Measurements from ENCODE around the gene FBLN1.
"Not testable (repeated sequence)": the region's sequence is repeated elsewhere in the genome, so short reads cannot be mapped to it uniquely, and the experiment has no call there.

FBLN1 gene

DNA sequence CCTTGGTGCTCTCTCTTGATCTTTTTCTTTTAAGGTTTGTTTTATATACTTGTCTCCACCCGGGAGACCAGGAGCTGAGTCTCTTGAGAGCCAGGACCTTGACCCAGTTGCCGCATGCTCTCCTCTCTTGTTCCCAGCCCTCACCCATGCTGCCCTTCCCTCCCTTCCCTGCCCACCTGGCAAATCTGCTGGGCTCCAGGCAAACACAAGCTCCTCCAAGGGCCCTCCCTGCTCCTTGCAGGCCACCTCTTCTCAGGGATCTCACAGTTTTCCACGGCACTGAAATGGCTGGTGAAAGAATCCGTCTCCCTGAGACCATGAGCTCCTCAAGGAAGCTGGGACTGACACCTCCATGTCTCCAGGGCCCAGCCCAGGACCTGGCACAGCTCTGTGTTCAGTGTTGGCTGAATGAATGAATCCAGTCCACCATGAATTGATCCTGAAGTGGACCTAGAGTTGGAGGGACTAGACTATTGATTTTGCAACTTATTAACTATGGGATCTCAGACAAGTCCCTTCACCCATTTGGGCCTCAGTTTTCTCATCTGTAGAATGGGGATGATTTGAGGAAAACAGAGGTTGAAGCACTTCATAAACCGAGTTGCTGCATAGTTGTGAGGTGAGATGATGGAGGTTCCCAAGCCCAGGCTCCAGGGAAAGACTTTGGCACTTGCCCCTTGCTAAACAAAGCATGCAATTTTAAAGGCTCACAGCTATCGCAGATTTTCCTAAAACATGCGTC lies 25.1 kb upstream of the FBLN1 start:
- no peak for DNase-seq

DNA sequence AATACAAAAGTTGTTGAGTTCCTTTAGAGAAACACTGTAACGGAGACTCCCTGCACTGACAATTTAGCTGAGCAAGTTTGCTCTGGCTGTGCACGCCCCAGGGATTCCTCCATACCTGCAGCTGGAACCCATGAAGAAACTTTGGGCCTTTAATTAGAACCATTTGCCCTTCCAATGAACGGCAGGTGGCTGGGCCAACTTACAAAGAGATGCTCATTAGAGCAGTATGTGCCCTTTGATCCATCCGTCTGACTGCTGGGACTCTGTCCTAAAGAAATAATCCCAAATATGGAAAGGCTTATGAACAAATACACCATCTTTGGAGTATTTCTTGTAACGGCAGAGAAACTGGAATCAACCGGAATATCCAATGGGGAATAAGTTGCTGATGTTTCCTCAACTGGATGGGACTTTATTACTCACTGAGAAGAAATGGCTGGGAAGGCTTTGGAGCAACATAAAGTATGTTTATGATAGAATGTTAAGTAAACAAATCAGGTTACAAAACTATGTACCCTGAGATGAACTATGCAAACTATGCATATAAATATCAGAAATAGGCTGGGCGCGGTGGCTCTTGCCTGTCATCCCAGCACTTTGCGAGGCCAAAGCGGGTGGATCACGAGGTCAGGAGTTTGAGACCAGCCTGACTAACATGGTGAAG lies 24.4 kb upstream of the FBLN1 start:
- DNase-seq: no peak

DNA sequence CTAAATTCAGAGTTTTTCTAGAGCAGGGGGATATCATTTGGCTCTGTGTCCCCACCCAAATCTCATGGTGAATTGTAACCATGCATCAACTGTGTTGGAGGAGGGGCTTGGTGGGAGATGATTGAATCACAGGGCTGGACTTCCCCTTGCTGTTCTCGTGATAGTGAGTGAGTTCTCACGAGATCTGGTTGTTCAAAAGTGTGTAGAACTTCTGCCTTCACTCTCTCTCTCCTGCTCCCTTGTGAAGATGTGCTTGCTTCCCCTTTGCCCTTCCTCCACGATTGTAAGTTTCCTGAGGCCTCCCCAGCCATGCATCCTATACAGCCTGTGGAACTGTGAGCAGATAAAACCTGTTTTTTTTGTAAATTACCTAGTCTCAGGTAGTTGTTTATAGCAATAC lies 22.0 kb upstream of the FBLN1 start:
- DNase-seq: no peak

DNA sequence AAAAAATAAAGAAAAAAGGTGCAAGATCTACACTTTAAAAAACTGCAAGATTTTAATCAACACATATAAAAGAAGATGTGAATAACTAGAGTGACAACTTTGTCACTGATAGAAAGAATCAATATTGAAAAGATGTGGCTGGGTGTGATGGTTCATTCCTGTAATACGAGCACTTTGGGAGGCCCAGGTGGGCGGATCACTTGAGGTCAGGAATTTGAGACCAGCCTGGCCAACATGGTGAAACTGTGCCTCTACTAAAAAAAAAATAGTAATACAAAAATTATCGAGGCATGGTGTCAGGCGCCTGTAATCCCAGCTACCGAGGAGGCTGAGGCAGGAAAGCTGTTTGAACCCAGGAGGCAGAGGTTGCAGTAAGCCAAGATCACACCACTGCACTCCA lies 21.0 kb upstream of the FBLN1 start:
- no peak for DNase-seq

DNA sequence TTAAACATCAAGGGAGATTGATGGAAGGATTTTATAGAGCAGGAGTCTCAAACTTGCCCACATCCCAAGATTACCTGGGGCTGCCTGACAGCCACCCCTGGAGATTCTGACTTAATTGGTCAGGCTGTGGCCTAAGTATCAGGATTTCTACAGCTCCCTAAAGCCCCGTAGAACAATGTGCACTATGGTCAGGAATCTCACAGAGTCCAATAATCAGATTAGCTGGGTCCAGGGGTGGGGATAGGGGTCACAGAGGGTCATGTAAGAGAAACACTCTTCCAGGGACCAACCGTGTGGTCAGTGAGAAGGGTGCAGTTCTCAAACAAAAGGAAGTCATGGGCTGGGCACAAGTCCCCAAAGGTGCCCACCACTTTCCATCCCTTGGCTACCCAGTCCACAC lies 20.5 kb upstream of the FBLN1 start:
- no peak for DNase-seq

DNA sequence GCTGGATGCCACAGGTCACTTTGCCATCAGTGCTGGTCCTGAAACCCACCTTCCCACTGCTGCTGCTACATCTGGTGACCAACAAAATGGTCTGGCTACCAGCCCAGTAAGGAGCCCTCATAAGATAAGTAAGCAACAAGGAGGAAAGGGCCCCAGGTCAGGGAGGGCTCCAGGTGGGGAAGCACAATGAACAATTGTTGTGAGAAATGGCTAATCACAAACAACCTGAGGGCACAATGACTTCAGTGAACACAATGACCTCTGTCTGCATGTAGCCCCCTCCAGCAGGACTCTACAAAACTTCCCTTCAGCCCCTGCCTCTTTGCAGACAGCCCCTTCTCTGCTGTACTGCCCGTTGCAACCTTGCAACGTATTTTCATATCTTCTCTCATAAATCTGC lies 19.4 kb upstream of the FBLN1 start:
- no peak for DNase-seq

DNA sequence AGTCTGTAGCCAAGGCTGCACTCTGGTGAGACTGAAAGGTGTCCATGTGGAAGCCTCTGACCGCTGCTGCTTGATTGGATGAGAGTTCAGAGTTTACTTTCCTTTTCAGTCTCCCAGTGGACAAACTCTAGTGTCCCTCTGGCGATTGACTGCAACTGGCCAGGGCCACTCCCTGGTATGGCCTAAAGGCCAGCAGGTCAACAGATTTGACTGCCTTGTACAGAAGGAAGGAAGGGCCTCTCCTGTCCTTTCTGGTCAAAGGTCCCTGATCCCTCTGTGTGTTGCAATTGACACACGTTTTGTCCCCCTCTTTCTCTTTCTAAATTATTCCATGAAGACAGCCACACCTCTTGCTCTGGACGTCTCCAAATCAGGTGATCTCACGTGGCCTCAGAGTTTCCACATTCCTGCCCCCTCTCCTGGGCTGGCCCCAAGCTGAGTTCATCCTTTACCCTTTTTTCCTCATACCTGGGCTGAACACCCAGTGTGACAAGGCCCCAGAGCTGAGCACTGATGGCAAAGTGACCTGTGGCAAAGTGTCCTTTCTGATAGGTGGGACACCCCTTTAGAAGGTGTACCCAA lies 18.7 kb upstream of the FBLN1 start:
- DNase-seq: no peak

DNA sequence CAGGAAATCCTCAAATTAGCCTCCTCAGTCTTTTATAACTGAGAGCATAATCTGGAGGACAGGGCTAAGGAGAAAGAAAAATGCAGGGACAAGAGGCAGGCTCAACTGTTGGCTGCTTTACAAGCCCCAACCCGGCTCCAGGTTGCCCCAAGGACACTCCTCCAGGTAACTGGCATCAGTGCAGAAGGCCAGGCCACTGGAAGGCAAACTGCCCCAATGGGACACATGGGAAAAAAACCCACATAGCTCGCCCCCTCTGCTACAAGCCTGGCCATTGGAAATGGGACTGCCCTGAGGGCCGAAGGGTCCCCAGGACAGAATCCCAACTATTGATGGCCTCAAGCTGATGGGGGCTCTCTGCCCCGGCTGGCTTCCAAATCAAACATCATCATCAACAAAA lies 17.9 kb upstream of the FBLN1 start:
- DNase-seq: no peak

DNA sequence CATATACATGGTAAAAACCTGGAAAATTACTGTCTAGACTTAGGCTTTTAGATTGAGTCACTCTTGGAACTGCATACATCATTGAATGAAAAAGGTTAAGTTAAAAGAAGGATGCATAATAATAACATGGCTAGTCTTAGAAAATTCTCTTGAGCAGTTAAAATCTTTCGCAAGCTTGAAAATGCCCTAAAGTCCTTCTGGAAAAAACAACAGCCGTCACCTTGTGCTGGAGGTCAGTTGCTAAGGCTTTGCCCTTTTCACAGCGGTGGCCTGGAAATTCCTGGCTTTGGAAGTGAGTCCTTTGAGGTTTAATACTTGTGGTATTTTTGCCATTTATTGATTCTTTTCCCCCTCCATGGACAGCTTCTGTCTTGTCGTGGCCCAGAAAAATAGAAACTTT lies 17.4 kb upstream of the FBLN1 start:
- DNase-seq: no peak

DNA sequence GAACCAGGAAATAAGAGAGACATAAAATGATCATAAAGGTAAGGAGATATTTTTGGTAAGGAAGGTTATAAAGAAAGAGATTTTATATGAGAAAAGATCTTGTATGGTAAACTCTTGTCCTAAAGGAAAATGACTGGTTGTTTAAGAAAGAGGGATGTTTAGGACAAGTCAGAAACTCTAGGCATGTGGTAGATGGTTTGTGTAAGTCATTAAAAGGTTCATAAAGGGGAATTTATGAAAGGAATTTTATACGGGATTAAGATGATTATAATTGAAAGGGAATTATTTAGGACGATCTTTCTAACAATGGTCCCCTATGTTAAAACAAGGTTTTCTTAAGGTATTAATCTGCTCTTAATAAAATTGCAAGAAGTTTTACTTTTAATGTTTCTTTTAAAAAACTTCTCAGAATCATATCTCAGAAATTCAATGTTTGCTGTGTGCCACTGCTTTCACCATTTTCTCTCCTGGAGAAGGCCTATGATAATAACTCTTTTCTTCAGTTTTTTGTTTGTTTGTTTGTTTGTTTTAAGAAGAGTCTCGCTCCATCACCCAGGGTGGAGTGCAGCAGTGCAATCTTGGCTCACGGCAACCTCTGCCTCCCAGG lies 13.8 kb upstream of the FBLN1 start:
- DNase-seq: no peak

DNA sequence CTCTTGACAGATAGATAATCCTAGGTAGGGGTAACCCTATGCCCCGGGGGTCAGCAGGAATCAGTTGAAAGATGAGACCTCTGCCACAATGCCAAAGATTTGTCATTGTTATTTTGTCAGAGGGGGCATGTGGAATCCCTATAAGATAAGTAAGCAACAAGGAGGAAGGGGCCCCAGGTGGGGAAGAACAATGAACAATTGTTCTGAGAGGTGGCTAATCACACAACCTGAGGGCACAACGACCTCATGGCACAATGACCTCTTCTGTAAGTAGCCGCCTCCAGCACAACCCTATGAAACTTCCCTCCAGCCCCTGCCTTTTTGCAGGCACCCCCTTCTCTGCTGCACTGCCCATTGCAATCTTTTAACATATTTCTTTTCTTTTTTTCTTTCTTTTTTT lies 11.8 kb upstream of the FBLN1 start:
- no peak for DNase-seq

DNA sequence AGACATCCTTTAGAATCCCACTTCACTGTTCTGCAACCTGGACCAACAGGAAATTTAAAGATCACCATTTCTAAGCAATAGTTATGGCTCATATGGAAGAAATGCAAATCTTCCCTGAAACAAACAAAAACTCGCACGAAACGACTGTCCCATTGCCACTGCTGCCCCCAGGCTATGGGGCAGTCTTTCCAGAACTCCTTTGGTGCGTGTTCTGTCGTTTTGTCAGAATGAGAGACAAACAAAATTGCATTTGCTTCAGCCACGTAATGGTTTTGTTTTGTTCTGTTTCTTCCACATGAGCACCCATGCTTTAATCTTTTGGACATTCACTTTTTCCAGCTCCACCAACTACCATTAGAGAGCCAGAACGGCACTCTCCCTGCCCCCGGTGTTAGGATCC lies 10.8 kb upstream of the FBLN1 start:
- no peak for DNase-seq

DNA sequence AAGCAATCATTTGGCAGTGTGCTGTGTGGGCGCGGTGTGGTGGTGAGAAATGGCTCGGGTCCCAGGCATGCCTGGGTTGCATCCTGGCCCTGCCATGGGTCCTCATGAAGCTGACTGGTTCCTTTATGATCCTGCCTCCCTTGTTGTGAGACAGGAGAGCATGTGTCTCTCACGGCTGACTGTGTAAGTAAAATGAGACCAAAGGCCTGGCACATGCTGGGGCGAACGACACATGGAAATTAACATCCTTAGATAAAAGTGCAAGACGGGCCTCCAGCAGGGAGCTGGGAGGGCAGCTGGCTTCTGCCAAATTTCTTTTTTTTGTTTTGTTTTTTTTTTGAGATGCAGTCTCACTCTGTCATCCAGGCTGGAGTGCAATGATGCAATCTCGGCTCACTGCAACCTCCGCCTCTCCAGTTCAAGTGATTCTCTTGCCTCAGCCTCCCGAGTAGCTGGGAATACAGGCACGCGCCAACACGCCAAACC lies 9.4 kb upstream of the FBLN1 start:
- DNase-seq: no peak

DNA sequence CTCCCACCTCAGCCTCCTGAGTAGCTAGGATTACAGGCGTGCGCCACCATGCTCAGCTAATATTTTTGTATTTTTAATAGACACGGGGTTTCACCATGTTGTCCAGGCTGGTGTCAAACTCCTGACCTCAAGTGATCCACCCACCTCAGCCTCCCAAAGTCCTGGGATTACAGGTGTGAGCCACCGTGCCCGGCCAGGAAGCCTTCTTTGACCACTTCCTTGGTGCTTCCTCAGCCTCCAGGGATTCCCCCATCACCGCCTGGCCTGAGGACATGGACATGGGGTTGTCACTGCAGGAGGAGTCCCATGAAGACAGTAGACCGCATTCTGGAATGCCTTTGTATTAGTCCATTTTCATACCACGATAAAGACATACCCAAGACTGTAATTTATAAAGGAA lies 8.4 kb upstream of the FBLN1 start:
- DNase-seq: not testable (repeated sequence)

DNA sequence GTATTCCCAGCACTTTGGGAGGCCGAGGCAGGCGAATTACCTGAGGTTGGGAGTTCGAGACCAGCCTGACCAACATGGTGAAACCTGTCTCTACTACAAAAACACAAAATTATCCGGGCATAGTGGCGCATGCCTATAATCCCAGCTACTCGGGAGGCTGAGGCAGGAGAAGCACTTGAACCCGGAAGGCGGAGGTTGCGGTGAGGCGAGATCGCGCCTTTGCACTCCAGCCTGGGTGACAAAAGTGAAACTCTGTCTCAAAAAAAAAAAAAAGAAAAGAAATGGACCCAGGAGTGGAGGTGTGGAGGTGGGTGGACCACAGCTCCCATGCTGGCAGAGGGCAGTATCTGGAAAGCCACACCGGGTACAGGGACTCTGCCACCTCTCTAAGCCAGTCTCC lies 7.1 kb upstream of the FBLN1 start:
- DNase-seq: not testable (repeated sequence)

DNA sequence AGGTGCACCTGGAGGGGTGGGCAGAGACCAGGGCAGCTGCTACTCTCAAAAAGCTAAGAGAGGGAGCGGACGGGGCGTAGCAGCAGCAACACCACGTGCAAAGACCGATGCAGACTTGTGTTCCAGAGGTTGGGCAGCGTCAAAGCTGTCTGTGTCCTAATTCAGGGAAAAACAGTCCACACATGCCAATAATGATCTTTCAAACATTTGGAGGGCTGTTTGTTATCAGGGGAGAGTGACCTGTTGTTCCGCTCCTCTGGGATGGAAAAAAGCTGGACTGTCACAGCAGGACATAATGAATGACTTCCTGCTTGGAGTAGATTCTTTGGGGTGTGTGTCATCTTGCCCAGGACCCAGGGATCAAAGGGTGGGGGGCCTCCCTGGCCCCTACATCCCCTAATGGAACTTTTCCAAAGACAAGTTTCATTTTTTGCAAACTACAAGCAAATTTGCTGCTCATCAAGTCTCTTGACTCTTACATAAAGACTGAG lies 6.2 kb upstream of the FBLN1 start:
- no peak for DNase-seq

DNA sequence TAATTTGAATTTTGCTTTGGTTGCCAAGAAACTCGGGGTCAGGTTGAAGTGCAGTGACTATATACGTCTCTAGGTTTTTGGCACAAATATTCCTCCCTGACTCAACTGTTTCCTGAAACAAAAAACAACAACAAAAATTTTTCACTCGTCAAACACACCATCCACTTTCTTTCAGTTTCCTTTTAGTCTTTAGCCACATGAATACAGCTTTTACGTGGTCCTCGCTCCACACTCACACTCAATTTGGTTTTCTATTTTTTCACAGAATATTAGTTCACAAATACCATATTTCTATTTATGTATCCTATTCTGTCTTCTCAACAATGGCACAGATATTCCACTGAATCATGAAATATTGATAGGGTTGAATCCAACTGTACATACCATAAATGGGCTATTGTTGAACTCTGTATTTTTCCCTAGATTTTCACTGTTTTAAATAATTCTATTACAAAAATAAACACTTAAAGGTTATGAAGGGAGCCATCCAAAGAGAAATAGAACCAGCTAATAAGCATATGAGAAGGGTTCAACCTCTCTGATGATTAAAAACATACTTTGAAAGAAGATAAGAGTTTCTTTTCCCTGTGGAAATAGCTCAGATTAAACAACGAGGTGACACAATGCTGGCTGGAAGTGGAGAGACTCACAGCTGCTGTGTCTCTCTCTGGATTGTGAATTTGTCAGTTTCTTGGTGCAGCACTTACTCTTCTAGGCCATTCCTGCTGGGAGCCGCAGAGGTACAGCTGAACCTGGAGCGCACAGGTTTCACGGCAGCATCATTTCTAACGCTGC lies 5.1 kb upstream of the FBLN1 start:
- DNase-seq: no peak

DNA sequence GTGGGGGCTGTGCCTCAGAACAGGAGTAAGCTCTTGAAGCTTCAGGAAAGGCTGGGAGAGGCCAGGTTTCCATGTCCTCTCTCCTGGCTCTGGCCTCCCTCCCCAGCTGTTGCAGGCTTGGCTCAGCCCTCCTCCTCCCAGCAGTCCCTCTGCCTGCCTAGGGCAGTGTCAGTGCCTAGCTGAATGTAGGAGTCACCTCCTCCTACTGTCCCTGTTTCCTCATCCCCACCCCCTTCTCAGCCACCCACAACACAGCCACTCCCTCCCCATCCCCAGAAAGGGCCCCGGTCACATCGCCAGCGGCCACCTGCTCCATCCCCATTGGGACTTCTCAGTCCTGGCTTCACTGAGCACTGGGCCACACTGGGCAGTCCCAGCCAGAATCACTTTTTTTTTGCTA lies 2.9 kb upstream of the FBLN1 start:
- no peak for DNase-seq

DNA sequence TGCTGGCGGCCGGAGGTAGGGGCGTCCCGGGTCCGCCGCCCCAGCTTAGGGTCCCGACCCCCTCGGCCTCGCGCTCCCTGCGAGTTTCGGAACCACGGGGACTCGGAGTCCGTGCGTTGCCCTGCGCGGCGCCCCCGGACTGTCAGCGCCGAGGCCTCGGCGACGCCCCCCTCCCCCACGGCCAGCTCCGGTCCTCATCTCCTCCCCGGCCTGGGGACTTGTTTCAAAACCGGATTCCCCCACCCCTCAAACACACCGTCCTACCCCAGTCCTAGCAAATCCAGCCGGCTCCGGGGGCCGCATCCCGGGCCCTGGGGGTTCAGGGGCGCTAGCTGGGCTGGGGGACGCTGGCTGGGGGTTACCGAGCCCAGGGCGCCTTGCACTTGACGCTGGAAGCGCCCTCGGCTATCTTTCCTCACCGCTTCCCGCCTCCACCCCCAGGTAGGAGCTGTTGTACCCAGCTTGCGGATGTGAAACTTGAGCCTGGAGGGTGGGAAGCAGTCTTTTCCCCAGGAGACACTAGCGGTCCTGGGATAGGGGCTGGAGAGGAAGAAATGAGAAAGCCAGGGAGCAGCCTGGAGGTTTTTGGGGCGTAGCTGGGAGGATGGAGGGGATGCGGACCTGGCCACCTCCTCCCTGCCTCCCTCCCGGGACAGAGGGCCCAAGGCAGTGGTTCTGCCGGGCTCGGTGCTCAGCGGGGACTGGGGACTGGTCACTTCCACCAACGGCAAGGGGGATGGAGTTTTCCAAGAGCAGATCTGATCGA lies 550 bp downstream of the FBLN1 start:
- DNase-seq: no peak

DNA sequence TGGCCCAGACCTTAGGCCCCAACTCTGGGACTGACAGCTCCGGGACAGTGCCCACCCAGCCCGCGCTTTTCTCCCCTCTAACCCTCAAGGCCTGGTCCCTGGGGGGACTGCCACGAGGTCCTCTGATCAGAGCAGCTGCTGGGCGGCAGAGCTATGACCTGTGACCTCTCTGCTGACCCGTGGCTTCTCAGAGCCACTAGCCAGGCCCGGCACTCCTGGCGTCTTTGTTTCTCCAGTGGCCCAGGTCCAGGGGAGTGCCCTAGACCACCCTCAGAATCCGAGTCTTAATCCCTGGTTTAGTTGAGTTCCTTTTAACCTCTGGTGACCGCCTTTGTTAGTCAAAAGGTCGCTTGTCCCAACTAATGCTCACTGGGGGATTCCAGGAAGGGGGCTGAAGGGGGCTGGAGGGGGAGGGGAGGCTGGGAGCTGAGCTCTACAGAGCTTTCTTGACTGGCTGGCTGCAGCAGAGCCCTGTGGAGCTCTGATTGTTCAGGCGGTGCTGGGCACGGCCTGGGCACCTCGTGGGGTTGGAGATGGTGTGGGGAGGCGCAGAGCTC lies 1.2 kb downstream of the FBLN1 start:
- DNase-seq: no peak
